K562 (cell line): Measurements from ENCODE around the gene SORT1. TPM values are rescaled to one million over a fixed set of nuclear protein-coding genes. Genes with fewer than 3 reads are reported as not detected.

Experiments used
- CEBPB ChIP-seq: fragments of 450-650 bp; IDR thresholded peaks from 2 replicates; pipeline ENCODE4 v1.6.1; 2016; ENCODE audit warnings: missing genetic modification characterization, missing compliant biosample characterization
- CHD4 ChIP-seq: fragments of 200-600 bp; sonication (generic); IDR thresholded peaks from 3 replicates; pipeline ENCODE4 v1.6.1; 2012; ENCODE audit warnings: low read depth, mild to moderate bottlenecking, mixed read lengths, low read length, inconsistent platforms; ENCODE audit not compliant: insufficient read depth, insufficient replicate concordance, poor library complexity, severe bottlenecking
- DPF2 ChIP-seq: fragments of 450-650 bp; IDR thresholded peaks from 2 replicates; pipeline ENCODE4 v1.6.1; 2016
- GATAD2A ChIP-seq: fragments of 450-650 bp; IDR thresholded peaks from 2 replicates; pipeline ENCODE4 v1.6.1; 2017
- HDAC1 ChIP-seq, 2 experiments: fragments of 450-650 bp; IDR thresholded peaks; 2 replicates each; pipeline ENCODE4 v1.6.1; 2016 to 2017; ENCODE audit warnings: inconsistent platforms in 1 of 2, mild to moderate bottlenecking in 1 of 2, moderate library complexity in 1 of 2
- HDAC2 ChIP-seq: fragments of 450-650 bp; IDR thresholded peaks from 2 replicates; pipeline ENCODE4 v1.6.1; 2016; ENCODE audit warnings: mild to moderate bottlenecking
- LCOR ChIP-seq: sonication (generic); formaldehyde crosslinking; IDR thresholded peaks from 2 replicates; pipeline ENCODE4 v1.8.0; 2022; ENCODE audit warnings: mild to moderate bottlenecking, missing genetic modification reagents
- LEF1 ChIP-seq: fragments of 450-650 bp; IDR thresholded peaks from 2 replicates; pipeline ENCODE4 v1.6.1; 2016; ENCODE audit warnings: mild to moderate bottlenecking
- MYNN ChIP-seq, 2 experiments: sonication (generic); formaldehyde crosslinking in 1 of 2; IDR thresholded peaks; 2 replicates each; pipeline versions ENCODE4 v1.5.0 to v1.6.1; 2016 to 2020; ENCODE audit warnings: antibody characterized with exemption in 1 of 2, missing genetic modification reagents in 1 of 2
- NCOA1 ChIP-seq: fragments of 450-650 bp; IDR thresholded peaks from 2 replicates; pipeline ENCODE4 v1.6.1; 2016; ENCODE audit warnings: low read depth
- SREBF1 ChIP-seq: fragments of 150-350 bp; IDR thresholded peaks from 2 replicates; pipeline ENCODE4 v1.6.1; 2014; ENCODE audit warnings: antibody characterized with exemption, low read depth, low read length, borderline replicate concordance
- TBP ChIP-seq: optimal IDR thresholded peaks from 2 replicates; pipeline ENCODE3; 2011; ENCODE audit warnings: low read depth, low read length, improper control_type of control experiment
- U2AF2 ChIP-seq: fragments of 200-400 bp; formaldehyde crosslinking; optimal IDR thresholded peaks from 2 replicates; pipeline ENCODE3; 2017; ENCODE audit warnings: low read depth, mild to moderate bottlenecking, low read length
- ZNF165 ChIP-seq: fragments of 250-450 bp; sonication (Bioruptor Pico); IDR thresholded peaks from 2 replicates; pipeline ENCODE4 v1.4.0; 2020; ENCODE audit warnings: borderline replicate concordance
- ZNF717 ChIP-seq: fragments of 250-450 bp; sonication (Bioruptor Pico); IDR thresholded peaks from 2 replicates; pipeline ENCODE4 v1.5.0; 2021
- ZNF785 ChIP-seq: fragments of 250-450 bp; sonication (Bioruptor Pico); IDR thresholded peaks from 2 replicates; pipeline ENCODE4 v1.4.0; 2020; ENCODE audit warnings: mild to moderate bottlenecking
- polyA plus RNA-seq, 8 experiments: library from polyadenylated mRNA; depleted of rRNA in 4 of 8; stranded (reverse) in 5 of 8; unstranded in 3 of 8; fragments of >200 nt; fragmentation: Nextera tagmentation in 2 of 8; fragmentation: Illumina TruSeq in 1 of 8; extraction: Ambion mirVana in 2 of 8; extraction: Trizol in 1 of 8; gene quantifications; 2 replicates each; pipeline versions ENCODE4 v1.2.1 to v1.2.3, GENCODE V29; 2011 to 2014; ENCODE audit warnings: inconsistent platforms in 1 of 8, missing spikeins in 1 of 8
- total RNA-seq, 7 experiments: library from RNA; depleted of rRNA in 6 of 7; stranded (reverse); fragments of >200 nt in 6 of 7; fragmentation: Illumina TruSeq in 2 of 7; extraction: Trizol in 2 of 7; gene quantifications; 2 replicates each; pipeline versions ENCODE4 v1.2.1 to v1.2.3, GENCODE V29; 2011 to 2021; ENCODE audit warnings: low replicate concordance in 1 of 7
- TF ChIP-seq, protein P1 (sequence below), 2 experiments: fragments of 450-650 bp in 1 of 2; sonication (generic) in 1 of 2; formaldehyde crosslinking in 1 of 2; IDR thresholded peaks in 1 of 2; conservative IDR thresholded peaks in 1 of 2; 2 replicates each; pipeline versions ENCODE4 v1.6.1 to v1.8.1; 2016 to 2023; ENCODE audit warnings: mild to moderate bottlenecking in 2 of 2, moderate library complexity in 2 of 2, inconsistent platforms in 1 of 2, missing genetic modification reagents in 1 of 2
- TF ChIP-seq, protein P2 (sequence below): fragments of 450-650 bp; formaldehyde crosslinking; IDR thresholded peaks from 2 replicates; pipeline ENCODE4 v1.4.0; 2020; ENCODE audit warnings: mild to moderate bottlenecking, mixed read lengths
- TF ChIP-seq, protein P3 (sequence below): sonication (generic); formaldehyde crosslinking; IDR thresholded peaks from 2 replicates; pipeline ENCODE4 v1.8.0; 2022; ENCODE audit warnings: missing genetic modification reagents, mild to moderate bottlenecking, borderline replicate concordance
- TF ChIP-seq, protein P4 (sequence below), 2 experiments: fragments of 450-650 bp in 1 of 2; IDR thresholded peaks; 2 replicates each; pipeline ENCODE4 v1.6.1; 2011 to 2017; ENCODE audit warnings: low read depth in 2 of 2, antibody characterized with exemption in 1 of 2, borderline replicate concordance in 1 of 2, low read length in 1 of 2, mild to moderate bottlenecking in 1 of 2, mixed read lengths in 1 of 2; ENCODE audit not compliant: control insufficient read depth in 1 of 2

Gene SORT1
- total and polyA plus RNA-seq, 9 of the 15 experiments (the other 6 are each of a cell fraction or from before 2014, with no cell fraction given): 27.4 to 112 (median 65.0) TPM

DNA sequence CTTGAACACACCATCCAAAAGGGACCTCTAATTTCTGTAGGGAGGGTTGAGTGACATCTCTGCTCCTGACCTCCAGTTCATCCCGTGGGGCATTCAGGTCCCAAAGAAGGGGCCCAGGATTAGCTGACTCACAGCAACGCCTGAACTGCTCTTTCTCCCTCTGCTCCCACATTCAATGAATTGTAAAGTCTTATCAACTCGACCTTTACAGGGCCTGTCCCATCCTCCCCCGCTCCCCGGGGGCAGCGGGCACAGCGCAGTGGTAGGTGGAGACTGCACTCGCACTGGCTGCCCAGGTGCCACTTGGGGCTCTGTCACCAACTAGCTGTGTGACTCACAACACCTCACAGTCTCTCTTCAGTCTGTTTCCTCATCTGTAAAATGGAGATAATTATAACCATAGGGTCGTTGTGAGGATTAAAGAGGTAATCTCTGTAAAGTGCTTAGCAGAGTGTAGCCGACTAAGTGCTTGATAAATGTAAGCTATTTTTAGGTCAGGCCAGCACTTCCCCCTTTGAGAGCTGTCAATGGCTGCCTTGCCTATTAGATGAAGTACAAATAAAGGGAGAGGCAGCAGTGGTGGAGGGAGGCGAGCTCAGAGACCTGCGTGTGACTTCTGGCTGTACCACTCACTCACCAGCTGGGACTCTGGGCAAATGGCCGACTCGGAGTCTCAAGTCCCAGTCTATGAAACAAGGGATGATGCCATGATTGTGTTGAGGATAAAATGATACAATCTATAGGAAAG, 90.3 kb downstream of the SORT1 start (continued):
- TF ChIP-seq U2AF2 (no peak), GATAD2A (peak; percentile 52; the same call in 1 of the 2 replicates), CHD4 (no peak), DPF2 (peak; percentile 92), ZNF717 (CRISPR knock-in tag) (no peak), CEBPB (no peak), NCOA1 (0 out of 2 replicates have a peak, but pooled peaks have one; percentile 38), ZNF785 (no peak), MYNN (IDR thresholded peaks at IDR 0.05) (peak; percentile 96), MYNN (CRISPR knock-in tag; IDR thresholded peaks at IDR 0.05) (no peak), HDAC1 (IDR thresholded peaks at IDR 0.05) (peak in 1 of 2 experiments; percentile 88; a peak in 2 of 4 replicates), ZNF165 (CRISPR knock-in tag) (no peak), TBP (no peak), LCOR (CRISPR knock-in tag) (peak; percentile 70; the same call in 1 of the 2 replicates), LEF1 (peak; percentile 77; the same call in 1 of the 2 replicates), HDAC2 (peak; percentile 97), SREBF1 (no peak)
- TF ChIP-seq, protein P1, sequence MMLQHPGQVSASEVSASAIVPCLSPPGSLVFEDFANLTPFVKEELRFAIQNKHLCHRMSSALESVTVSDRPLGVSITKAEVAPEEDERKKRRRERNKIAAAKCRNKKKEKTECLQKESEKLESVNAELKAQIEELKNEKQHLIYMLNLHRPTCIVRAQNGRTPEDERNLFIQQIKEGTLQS (IDR thresholded peaks at IDR 0.05): peak; percentile 61
- TF ChIP-seq, protein P1 (CRISPR knock-in tag; conservative IDR thresholded peaks at IDR 0.05): no peak
- TF ChIP-seq, protein P2, sequence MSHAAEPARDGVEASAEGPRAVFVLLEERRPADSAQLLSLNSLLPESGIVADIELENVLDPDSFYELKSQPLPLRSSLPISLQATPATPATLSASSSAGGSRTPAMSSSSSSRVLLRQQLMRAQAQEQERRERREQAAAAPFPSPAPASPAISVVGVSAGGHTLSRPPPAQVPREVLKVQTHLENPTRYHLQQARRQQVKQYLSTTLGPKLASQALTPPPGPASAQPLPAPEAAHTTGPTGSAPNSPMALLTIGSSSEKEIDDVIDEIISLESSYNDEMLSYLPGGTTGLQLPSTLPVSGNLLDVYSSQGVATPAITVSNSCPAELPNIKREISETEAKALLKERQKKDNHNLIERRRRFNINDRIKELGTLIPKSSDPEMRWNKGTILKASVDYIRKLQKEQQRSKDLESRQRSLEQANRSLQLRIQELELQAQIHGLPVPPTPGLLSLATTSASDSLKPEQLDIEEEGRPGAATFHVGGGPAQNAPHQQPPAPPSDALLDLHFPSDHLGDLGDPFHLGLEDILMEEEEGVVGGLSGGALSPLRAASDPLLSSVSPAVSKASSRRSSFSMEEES (CRISPR knock-in tag): no peak
- TF ChIP-seq, protein P3, sequence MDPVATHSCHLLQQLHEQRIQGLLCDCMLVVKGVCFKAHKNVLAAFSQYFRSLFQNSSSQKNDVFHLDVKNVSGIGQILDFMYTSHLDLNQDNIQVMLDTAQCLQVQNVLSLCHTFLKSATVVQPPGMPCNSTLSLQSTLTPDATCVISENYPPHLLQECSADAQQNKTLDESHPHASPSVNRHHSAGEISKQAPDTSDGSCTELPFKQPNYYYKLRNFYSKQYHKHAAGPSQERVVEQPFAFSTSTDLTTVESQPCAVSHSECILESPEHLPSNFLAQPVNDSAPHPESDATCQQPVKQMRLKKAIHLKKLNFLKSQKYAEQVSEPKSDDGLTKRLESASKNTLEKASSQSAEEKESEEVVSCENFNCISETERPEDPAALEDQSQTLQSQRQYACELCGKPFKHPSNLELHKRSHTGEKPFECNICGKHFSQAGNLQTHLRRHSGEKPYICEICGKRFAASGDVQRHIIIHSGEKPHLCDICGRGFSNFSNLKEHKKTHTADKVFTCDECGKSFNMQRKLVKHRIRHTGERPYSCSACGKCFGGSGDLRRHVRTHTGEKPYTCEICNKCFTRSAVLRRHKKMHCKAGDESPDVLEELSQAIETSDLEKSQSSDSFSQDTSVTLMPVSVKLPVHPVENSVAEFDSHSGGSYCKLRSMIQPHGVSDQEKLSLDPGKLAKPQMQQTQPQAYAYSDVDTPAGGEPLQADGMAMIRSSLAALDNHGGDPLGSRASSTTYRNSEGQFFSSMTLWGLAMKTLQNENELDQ: no peak
- TF ChIP-seq, protein P4, sequence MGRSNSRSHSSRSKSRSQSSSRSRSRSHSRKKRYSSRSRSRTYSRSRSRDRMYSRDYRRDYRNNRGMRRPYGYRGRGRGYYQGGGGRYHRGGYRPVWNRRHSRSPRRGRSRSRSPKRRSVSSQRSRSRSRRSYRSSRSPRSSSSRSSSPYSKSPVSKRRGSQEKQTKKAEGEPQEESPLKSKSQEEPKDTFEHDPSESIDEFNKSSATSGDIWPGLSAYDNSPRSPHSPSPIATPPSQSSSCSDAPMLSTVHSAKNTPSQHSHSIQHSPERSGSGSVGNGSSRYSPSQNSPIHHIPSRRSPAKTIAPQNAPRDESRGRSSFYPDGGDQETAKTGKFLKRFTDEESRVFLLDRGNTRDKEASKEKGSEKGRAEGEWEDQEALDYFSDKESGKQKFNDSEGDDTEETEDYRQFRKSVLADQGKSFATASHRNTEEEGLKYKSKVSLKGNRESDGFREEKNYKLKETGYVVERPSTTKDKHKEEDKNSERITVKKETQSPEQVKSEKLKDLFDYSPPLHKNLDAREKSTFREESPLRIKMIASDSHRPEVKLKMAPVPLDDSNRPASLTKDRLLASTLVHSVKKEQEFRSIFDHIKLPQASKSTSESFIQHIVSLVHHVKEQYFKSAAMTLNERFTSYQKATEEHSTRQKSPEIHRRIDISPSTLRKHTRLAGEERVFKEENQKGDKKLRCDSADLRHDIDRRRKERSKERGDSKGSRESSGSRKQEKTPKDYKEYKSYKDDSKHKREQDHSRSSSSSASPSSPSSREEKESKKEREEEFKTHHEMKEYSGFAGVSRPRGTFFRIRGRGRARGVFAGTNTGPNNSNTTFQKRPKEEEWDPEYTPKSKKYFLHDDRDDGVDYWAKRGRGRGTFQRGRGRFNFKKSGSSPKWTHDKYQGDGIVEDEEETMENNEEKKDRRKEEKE (IDR thresholded peaks at IDR 0.05; ENCODE audit: borderline replicate concordance in 1 of 2, control insufficient read depth in 1 of 2, low read depth in 2 of 2, low read length in 1 of 2): no peak
